Medulla oblongata (tissue), 1 donor: ENCODE results near the gene L3MBTL1.
"Not testable (repeated sequence)": the region's sequence is repeated elsewhere in the genome, so short reads cannot be mapped to it uniquely, and the experiment has no call there.

Experiments
- DNase-seq: peaks from one replicate; pipeline ENCODE4 v3.0.0-alpha.2; 2015; ENCODE audit errors: extremely low spot score

The L3MBTL1 gene

GRCh38 chr20:43507150-43508080, at the start of gene L3MBTL1:
L3MBTL1 (plus strand) TSS chr20:43507697; CDS start chr20:43513504, 5,807 bp downstream.
- no peak for DNase-seq

- DNase-seq: peak; percentile 8
Observed at GRCh38 chr20:43458422-43458924, 49.0 kb upstream of the L3MBTL1 start.

- no peak for DNase-seq
Observed at GRCh38 chr20:43459022-43459942, 48.2 kb upstream of the L3MBTL1 start.

- DNase-seq: no peak
Observed at GRCh38 chr20:43460172-43460829, 47.2 kb upstream of the L3MBTL1 start.

- DNase-seq: no peak
Observed at GRCh38 chr20:43460830-43461200, 46.7 kb upstream of the L3MBTL1 start.

- DNase-seq: no peak
Observed at GRCh38 chr20:43461894-43462659, 45.4 kb upstream of the L3MBTL1 start.

GRCh38 chr20:43462660-43463526, 44.6 kb upstream of the L3MBTL1 start:
- no peak for DNase-seq

GRCh38 chr20:43463527-43464218, 43.8 kb upstream of the L3MBTL1 start:
- no peak for DNase-seq

GRCh38 chr20:43464219-43464790, 43.2 kb upstream of the L3MBTL1 start:
- no peak for DNase-seq

GRCh38 chr20:43465625-43465943, 41.9 kb upstream of the L3MBTL1 start:
- no peak for DNase-seq

- DNase-seq: no peak
Observed at GRCh38 chr20:43467589-43467988, 39.9 kb upstream of the L3MBTL1 start.

- DNase-seq: no peak
Observed at GRCh38 chr20:43472671-43473380, 34.7 kb upstream of the L3MBTL1 start.

GRCh38 chr20:43473381-43473704, 34.2 kb upstream of the L3MBTL1 start:
- DNase-seq: no peak

- no peak for DNase-seq
Observed at GRCh38 chr20:43477193-43477592, 30.3 kb upstream of the L3MBTL1 start.

- no peak for DNase-seq
Observed at GRCh38 chr20:43477619-43478018, 29.9 kb upstream of the L3MBTL1 start.

GRCh38 chr20:43490038-43490437, 17.5 kb upstream of the L3MBTL1 start:
- DNase-seq: no peak

GRCh38 chr20:43492101-43492500, 15.4 kb upstream of the L3MBTL1 start:
- DNase-seq: no peak

GRCh38 chr20:43495388-43495787, 12.1 kb upstream of the L3MBTL1 start:
- DNase-seq: no peak

- DNase-seq: not testable (repeated sequence)
Observed at GRCh38 chr20:43502021-43502420, 5.5 kb upstream of the L3MBTL1 start.
